ENCODE data around the gene GLI1.
A peak's percentile ranks its signal among the peaks of the same experiment; 100 is the strongest.

Gene GLI1

GRCh38 chr12:57481671-57482070 lies 22.1 kb downstream of the GLI1 start:
- Histone ChIP-seq H3K27me3 (ENCODE audit: control insufficient read depth, insufficient read depth, low read length) (no peaks in the 10 kb centered on the region), H3K4me2 (ENCODE audit: low read length) (no peak overlapping the region), H3K79me2 (no peaks in the 10 kb centered on the region), H3K4me3 (ENCODE audit: low read depth, low read length) (no peak overlapping the region), H2AFZ (no peak overlapping the region), H3K36me3 (ENCODE audit: control insufficient read depth, insufficient read depth, low read length) (no peaks in the 10 kb centered on the region), H3K4me1 (no peaks in the 10 kb centered on the region), H3K9ac (no peak overlapping the region), H3K27ac (no peak overlapping the region), H3K9me3 (ENCODE audit: control insufficient read depth, low read length) (no peaks in the 10 kb centered on the region)
- TF ChIP-seq CTCF (IDR thresholded peaks at IDR 0.05) = no peak

DNA sequence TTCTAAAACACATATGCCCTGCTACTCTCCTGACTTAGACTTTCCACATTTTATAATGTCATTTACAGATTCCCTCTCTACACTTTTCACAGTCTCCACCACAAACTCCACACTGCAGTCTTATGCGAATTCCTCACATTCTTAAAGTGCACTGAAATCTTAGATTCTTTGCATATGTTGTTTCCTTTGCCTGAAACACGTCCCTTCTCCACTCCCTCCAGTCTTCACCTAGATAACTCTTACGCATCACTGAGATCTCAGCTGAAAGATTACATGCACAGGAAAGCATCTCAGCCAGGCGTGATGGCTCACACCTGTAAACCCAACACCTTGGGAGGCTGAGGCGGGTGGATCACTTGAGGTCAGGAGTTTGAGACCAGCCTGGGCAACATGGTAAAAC lies 23.9 kb downstream of the GLI1 start:
- Histone ChIP-seq H3K27ac (no peak overlapping the region), H3K9me3 (ENCODE audit: control insufficient read depth, low read length) (no peaks in the 10 kb centered on the region), H3K4me3 (ENCODE audit: low read depth, low read length) (no peak overlapping the region), H3K79me2 (peaks cover 2% of the 10 kb centered on the region), H3K4me1 (no peaks in the 10 kb centered on the region), H3K36me3 (ENCODE audit: control insufficient read depth, insufficient read depth, low read length) (no peaks in the 10 kb centered on the region), H3K27me3 (ENCODE audit: control insufficient read depth, insufficient read depth, low read length) (no peaks in the 10 kb centered on the region), H3K9ac (no peak overlapping the region), H2AFZ (no peak overlapping the region), H3K4me2 (ENCODE audit: low read length) (no peak overlapping the region)
- TF ChIP-seq CTCF (IDR thresholded peaks at IDR 0.05) = no peak

DNA sequence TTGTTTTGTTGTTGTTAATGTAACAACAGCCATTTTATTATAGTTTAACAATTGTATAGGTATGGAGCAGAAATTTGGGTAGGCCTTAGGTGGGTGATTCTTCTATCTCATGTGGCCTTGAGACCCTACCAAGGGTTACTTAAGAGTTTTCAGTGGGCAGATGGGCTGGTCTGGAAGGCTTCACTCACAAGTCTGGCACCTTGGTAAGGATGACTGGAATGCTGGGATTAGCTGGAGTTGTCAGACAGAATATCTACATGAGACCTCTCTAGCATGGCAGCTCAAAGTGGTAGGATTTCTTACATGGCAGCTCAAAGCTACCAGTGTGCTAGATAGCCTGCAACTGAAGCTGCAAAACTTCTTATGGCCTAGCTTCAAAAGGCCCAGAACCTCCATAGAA lies 26.1 kb downstream of the GLI1 start:
- Histone ChIP-seq H3K4me1 (peaks cover 3% of the 10 kb centered on the region), H3K27ac (no peak overlapping the region), H3K79me2 (peaks cover 8% of the 10 kb centered on the region), H3K36me3 (ENCODE audit: control insufficient read depth, insufficient read depth, low read length) (no peaks in the 10 kb centered on the region), H3K4me3 (ENCODE audit: low read depth, low read length) (no peak overlapping the region), H3K9ac (no peak overlapping the region), H3K9me3 (ENCODE audit: control insufficient read depth, low read length) (no peaks in the 10 kb centered on the region), H3K27me3 (ENCODE audit: control insufficient read depth, insufficient read depth, low read length) (no peaks in the 10 kb centered on the region), H2AFZ (no peak overlapping the region), H3K4me2 (ENCODE audit: low read length) (no peak overlapping the region)
- no peak for TF ChIP-seq CTCF (IDR thresholded peaks at IDR 0.05)

DNA sequence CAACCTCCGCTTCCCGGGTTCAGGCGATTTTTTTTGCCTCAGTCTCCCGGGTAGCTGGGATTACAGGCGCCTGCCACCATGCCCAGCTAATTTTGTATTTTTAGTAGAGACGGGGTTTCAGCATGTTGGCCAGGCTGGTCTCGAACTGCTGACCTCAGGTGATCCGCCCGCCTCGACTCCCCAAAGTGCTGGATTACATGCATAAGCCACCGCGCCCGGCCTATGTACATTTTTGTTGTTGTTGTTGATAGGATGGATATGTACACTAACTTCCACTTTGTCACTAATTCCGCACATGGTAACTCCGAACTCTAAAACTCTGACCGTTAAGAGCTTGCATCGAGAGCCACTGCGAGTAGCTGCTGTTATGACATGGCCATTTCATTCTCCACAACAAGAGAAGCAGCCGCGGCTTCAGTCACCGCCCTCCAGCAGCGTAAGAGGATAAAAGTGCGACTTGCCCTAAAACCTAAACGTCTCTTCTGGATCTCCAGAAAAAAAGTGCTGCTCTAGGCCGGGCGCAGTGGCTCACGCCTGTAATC lies 27.5 kb downstream of the GLI1 start:
- Histone ChIP-seq H3K9me3 (ENCODE audit: control insufficient read depth, low read length) (no peaks in the 10 kb centered on the region), H2AFZ (peak overlapping the region; percentile 79), H3K79me2 (peaks cover 8% of the 10 kb centered on the region), H3K4me1 (peaks cover 3% of the 10 kb centered on the region), H3K27ac (no peak overlapping the region), H3K9ac (no peak overlapping the region), H3K4me2 (ENCODE audit: low read length) (peak overlapping the region; percentile 52), H3K27me3 (ENCODE audit: control insufficient read depth, insufficient read depth, low read length) (no peaks in the 10 kb centered on the region), H3K36me3 (ENCODE audit: control insufficient read depth, insufficient read depth, low read length) (no peaks in the 10 kb centered on the region), H3K4me3 (ENCODE audit: low read depth, low read length) (peak overlapping the region; percentile 89)
- no peak for TF ChIP-seq CTCF (IDR thresholded peaks at IDR 0.05)
